Measurements from ENCODE around the gene MSI2. TPM values are rescaled to one million over a fixed set of nuclear protein-coding genes. Genes with fewer than 3 reads are reported as not detected.

MSI2 gene
- total and polyA plus RNA-seq, 2 experiments from 2014 or later: 15.7 to 76.4 TPM

DNA sequence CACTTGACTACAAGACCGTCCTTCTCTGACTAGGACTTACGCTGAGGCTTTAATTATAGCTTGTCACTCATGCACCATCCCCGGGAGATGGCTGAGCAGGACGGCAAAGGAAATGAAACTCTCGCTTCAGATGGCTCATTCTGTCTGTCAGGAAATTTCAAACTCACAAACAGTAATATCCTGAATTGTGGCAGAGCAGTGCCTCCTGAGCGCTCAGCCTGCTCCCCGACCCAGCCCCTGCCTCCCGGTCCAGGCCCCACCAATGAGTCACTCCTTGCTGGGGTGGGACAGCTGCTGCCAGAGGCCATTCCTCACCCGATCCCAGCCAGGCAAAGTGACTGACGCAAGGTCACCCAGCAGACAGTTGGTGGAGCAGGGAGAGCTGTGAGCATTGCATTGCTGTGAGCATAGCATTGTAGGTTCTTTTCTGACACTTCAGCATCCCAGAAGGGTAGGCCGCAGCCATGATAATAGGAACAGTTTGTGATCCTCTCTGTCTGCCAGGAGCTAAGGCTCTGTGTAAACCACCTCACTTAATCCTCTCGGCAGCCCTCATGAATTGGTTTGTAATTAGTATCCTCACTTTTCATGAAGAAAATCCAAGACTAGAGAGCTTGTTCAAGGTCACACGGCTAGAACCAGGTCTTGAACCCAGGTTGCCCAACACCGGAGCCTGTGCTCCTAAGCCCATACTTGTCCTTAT lies 467.9 kb downstream of the MSI2 start:
- H3K4me1 ChIP-seq (ENCODE audit: low read depth): peaks cover 21% of the 10 kb centered on the region
- H3K36me3 ChIP-seq: no peaks in the 10 kb centered on the region
- H3K27me3 ChIP-seq: peaks cover 6% of the 10 kb centered on the region
- DNase-seq (ENCODE audit: low read depth in 1 of 2, low spot score in 1 of 2): no peak
- no peak overlapping the region for H3K27ac ChIP-seq
- no peak overlapping the region for H3K4me3 ChIP-seq
- TF ChIP-seq, protein P1, sequence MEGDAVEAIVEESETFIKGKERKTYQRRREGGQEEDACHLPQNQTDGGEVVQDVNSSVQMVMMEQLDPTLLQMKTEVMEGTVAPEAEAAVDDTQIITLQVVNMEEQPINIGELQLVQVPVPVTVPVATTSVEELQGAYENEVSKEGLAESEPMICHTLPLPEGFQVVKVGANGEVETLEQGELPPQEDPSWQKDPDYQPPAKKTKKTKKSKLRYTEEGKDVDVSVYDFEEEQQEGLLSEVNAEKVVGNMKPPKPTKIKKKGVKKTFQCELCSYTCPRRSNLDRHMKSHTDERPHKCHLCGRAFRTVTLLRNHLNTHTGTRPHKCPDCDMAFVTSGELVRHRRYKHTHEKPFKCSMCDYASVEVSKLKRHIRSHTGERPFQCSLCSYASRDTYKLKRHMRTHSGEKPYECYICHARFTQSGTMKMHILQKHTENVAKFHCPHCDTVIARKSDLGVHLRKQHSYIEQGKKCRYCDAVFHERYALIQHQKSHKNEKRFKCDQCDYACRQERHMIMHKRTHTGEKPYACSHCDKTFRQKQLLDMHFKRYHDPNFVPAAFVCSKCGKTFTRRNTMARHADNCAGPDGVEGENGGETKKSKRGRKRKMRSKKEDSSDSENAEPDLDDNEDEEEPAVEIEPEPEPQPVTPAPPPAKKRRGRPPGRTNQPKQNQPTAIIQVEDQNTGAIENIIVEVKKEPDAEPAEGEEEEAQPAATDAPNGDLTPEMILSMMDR (IDR thresholded peaks at IDR 0.05; ENCODE audit: low read depth, low read length): no peak
- no peaks in the 10 kb centered on the region for H3K9me3 ChIP-seq (ENCODE audit: low read depth)

DNA sequence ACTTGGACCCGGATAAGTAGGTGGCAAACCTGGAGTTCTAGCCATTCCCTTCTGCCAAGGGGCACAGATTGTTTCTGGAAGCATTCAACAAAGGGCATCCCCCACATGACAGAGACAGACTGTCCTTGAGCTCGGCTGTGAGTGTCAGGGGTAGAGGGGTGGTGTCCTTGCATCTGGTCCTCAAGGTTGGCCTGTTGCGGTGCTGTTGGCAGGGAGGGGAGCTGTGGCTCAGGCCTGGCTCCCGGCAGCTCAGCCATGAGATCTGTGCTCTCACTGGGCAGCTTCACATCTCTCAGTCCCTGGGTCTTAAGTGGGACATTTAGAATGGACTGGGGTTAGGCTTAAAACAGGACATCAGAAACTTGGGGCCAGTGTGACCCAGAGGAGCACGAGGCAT lies 468.4 kb downstream of the MSI2 start:
- DNase-seq (ENCODE audit: low read depth in 1 of 2, low spot score in 1 of 2): no peak
- TF ChIP-seq, protein P1 (IDR thresholded peaks at IDR 0.05; ENCODE audit: low read depth, low read length): no peak
- Histone ChIP-seq H3K4me3 (no peak overlapping the region), H3K9me3 (ENCODE audit: low read depth) (no peaks in the 10 kb centered on the region), H3K4me1 (ENCODE audit: low read depth) (peaks cover 21% of the 10 kb centered on the region), H3K27me3 (peaks cover 4% of the 10 kb centered on the region), H3K36me3 (no peaks in the 10 kb centered on the region), H3K27ac (no peak overlapping the region)

DNA sequence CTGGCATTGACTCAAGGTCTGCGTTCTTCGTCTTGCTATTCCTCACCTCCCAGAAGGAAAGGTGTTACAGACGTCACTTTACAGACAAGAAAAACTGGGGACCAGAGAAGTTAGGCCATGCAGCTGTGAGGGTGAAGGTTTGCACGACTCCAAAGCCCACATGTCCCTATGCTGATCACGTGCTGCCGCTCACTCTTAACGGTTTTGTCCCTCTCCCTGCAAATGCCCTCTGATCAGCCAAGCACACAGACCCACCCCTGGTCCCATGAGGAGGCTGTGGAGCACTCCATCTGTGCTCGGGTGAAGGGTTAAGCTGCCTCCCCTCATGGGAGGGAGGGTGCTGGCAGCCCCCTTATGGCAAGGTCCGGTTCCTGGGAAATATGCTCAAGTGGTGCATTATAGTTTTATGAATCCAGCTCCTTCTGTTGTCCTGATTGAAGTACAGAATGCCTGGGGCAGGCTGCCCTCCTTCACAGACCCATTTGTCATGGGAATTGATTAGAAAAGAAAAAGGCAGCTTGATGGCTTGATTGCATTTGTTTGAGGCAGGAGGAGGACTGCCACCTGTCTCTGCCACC lies 470.0 kb downstream of the MSI2 start:
- peaks cover 21% of the 10 kb centered on the region for H3K4me1 ChIP-seq (ENCODE audit: low read depth)
- no peak overlapping the region for H3K4me3 ChIP-seq
- TF ChIP-seq, protein P1 (IDR thresholded peaks at IDR 0.05; ENCODE audit: low read depth, low read length): no peak
- H3K27me3 ChIP-seq: peaks cover 7% of the 10 kb centered on the region
- H3K36me3 ChIP-seq: no peaks in the 10 kb centered on the region
- H3K9me3 ChIP-seq (ENCODE audit: low read depth): no peaks in the 10 kb centered on the region
- no peak for DNase-seq (ENCODE audit: low read depth in 1 of 2, low spot score in 1 of 2)
- no peak overlapping the region for H3K27ac ChIP-seq

DNA sequence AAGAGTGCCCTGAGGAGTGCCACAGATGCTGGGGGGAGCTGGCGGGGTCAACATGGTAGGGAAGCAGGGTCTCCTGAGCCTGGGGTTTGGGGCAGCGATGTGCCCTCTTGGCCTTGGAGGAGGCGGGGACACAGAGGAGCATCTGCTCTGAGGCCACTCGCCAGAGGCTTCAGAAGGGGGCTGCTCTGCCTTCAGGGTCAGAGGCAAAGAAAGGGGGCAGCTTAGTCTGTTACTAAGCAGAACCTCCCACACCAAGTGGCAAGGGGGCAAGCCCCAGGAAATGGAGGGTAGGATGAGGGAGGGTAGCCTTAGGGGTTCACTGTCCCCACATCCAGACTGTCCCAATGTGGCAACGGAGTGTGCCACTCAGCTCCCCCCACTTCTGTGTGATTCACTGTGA lies 470.5 kb downstream of the MSI2 start:
- Histone ChIP-seq H3K27me3 (peaks cover 7% of the 10 kb centered on the region), H3K4me3 (no peak overlapping the region), H3K4me1 (ENCODE audit: low read depth) (peaks cover 21% of the 10 kb centered on the region), H3K27ac (no peak overlapping the region), H3K9me3 (ENCODE audit: low read depth) (no peaks in the 10 kb centered on the region), H3K36me3 (no peaks in the 10 kb centered on the region)
- TF ChIP-seq, protein P1 (IDR thresholded peaks at IDR 0.05; ENCODE audit: low read depth, low read length): no peak
- DNase-seq (ENCODE audit: low read depth in 1 of 2, low spot score in 1 of 2): no peak

DNA sequence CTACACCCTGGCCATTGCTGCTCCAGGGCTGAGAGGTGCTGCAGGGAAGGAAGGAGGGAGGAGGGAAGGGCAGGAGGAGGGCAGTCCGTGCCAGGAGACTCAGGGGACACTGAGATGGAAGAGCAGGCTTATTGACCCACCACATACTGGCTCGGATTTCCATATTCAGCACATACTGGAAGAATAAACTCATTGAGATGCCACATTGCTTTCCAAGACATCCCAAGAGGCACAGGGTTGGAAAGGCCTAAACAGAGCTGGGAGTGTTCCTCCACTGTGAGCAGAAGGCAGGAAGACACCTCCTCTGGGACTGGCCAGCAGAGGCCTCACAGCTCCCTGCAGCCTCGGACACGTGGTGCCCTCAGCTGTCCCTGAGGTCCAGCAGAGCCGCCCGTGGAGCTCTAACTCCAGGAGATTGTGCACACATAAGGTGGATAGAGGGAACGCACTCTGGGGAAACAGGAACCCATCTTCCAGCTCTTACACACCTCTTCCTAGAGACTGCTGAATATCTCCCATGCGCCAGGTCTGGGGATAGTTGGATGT lies 471.4 kb downstream of the MSI2 start:
- Histone ChIP-seq H3K27ac (no peak overlapping the region), H3K4me1 (ENCODE audit: low read depth) (peaks cover 15% of the 10 kb centered on the region), H3K9me3 (ENCODE audit: low read depth) (no peaks in the 10 kb centered on the region), H3K36me3 (no peaks in the 10 kb centered on the region), H3K27me3 (peaks cover 7% of the 10 kb centered on the region), H3K4me3 (no peak overlapping the region)
- no peak for DNase-seq (ENCODE audit: low read depth in 1 of 2, low spot score in 1 of 2)
- TF ChIP-seq, protein P1 (IDR thresholded peaks at IDR 0.05; ENCODE audit: low read depth, low read length): no peak
